ENCODE data around the gene LSM10.

Gene LSM10

DNA sequence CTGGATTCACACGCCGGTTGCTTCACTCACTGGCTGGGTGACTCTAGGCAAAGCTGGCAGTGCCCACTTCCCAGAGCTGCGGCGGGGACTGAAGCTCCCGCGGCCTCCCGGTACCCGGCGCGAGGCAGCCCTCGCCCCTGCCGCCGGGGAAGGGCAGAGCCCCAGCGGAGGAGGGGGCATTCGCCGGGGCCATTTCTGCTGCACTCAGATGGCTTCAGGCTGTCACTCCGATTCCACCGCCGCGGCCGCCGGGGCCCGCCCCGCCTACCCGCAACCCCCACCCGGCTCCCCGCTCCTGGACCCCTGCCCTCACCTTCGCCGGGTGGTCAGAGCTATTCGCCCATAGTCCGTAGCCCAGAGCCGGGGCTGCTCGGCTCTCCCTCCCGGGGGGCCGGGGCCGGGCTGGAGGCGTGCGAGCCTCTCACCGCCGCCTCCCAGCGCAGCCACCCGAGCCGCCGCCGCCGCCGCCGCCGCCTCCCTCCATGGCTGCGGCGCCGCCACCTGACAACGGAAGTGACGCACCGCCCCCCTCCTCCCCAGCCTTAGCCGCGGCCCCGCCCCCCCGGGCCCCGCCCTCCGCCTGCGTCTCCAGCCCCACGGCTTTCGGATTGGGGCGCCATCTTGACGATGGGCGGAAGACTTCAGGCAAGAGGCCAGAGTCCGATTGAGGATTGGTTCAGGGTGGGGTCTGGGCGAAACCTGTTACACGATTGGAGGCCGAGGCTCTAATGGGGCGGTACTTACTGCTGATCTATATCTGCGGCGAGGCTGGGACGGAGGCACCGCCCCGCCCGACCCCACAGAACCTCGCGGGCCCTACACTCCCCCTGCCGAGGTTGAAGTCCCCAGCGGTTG lies 12.1 kb downstream of the LSM10 start, which contains the start of gene STK40:
TSS of gene STK40 (minus strand) at position 515 of the 855 bp plus-strand sequence. CDS start 24,592 bp downstream, outside the sequence.
- H3K4me1 ChIP-seq (ENCODE audit: low read length), result peaks cover 34% of the 10 kb centered on the region
- H2AFZ ChIP-seq (ENCODE audit: low read depth, low read length), result peak within 1 kb of the TSS; percentile 64; the same call in 1 of the 2 replicates
- H3K36me3 ChIP-seq (replicated peaks; ENCODE audit: low read depth, low read length), result no peaks in the 10 kb centered on the region
- H3K27me3 ChIP-seq (ENCODE audit: low read depth, low read length), result no peaks in the 10 kb centered on the region
- H4K20me1 ChIP-seq (ENCODE audit: insufficient read depth, low read length), result 0 out of 2 replicates have a peak, but pooled peaks cover 4% of the 10 kb centered on the region
- H3K9me3 ChIP-seq (ENCODE audit: insufficient read depth, low read length), result no peaks in the 10 kb centered on the region
- H3K4me3 ChIP-seq (ENCODE audit: low read length), result peak within 1 kb of the TSS; percentile 98
- H3K4me2 ChIP-seq (ENCODE audit: low read length), result peak within 1 kb of the TSS; percentile 100
- peak within 1 kb of the TSS; percentile 91 for H3K27ac ChIP-seq (ENCODE audit: low read length)
- peak within 1 kb of the TSS; percentile 94 for H3K9ac ChIP-seq (ENCODE audit: low read length)
- H3K79me2 ChIP-seq (ENCODE audit: low read length), result peaks cover 15% of the 10 kb centered on the region
- no peak for TF ChIP-seq EZH2phosphoT487 (IDR thresholded peaks at IDR 0.05; ENCODE audit: low read depth)
- no peak for TF ChIP-seq CTCF (IDR thresholded peaks at IDR 0.05; ENCODE audit: low read depth, low read length)

DNA sequence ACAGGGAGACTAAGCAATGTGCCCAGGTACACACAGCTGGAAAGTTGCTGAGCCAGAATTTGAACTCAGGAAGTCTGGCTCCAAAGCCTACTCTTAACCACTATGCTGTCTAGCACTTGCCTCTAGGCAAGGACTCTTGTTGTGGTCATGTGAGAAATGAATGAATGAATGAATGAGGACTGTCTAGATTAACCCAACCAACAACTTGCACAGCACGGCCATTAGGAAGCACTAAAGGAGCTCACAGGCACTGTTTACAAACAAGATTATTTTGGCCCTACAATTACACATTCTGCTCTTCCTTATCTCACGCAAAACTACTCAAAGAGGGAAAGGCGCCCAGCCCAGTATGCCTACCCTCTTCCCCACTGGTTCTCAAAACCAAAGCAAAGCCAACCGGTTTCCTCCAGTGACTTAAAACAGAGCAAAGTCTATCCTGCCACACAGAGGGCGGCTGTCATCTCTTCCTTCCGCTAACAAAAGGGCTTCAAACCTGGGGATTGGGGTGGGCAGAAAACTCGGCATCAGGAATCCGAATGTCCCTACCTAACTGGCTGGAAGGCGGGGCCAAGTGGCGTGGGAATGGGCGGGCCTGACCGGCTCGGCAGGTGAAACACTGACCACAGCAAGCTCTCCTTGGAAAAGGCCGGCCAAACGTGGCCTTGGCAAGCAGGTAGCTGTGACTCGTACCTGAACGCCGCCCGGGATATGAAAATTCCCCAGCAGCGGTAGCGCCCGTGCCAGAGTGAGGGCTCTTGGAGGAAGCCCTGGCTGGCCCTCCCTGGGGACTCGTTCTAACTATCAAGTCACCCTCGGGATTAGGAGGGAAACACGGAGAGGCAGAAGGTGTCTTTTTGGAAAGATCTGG lies 12.9 kb downstream of the LSM10 start:
- peak overlapping the region; percentile 28; the same call in 1 of the 2 replicates for H2AFZ ChIP-seq (ENCODE audit: low read depth, low read length)
- H3K27ac ChIP-seq (ENCODE audit: low read length), result no peak overlapping the region
- 0 out of 2 replicates have a peak, but pooled peaks cover 4% of the 10 kb centered on the region for H4K20me1 ChIP-seq (ENCODE audit: insufficient read depth, low read length)

GRCh38 chr1:36383240-36383639 lies 14.5 kb downstream of the LSM10 start:
- Histone ChIP-seq H3K36me3 (replicated peaks; ENCODE audit: low read depth, low read length) (no peaks in the 10 kb centered on the region), H3K4me3 (ENCODE audit: low read length) (no peak overlapping the region), H3K27me3 (ENCODE audit: low read depth, low read length) (no peaks in the 10 kb centered on the region), H3K4me2 (ENCODE audit: low read length) (no peak overlapping the region), H3K79me2 (ENCODE audit: low read length) (peaks cover 15% of the 10 kb centered on the region), H3K27ac (ENCODE audit: low read length) (no peak overlapping the region), H2AFZ (ENCODE audit: low read depth, low read length) (no peak overlapping the region), H3K9ac (ENCODE audit: low read length) (no peak overlapping the region), H3K9me3 (ENCODE audit: insufficient read depth, low read length) (no peaks in the 10 kb centered on the region), H3K4me1 (ENCODE audit: low read length) (peaks cover 25% of the 10 kb centered on the region), H4K20me1 (ENCODE audit: insufficient read depth, low read length) (0 out of 2 replicates have a peak, but pooled peaks cover 4% of the 10 kb centered on the region)
- TF ChIP-seq EZH2phosphoT487 (IDR thresholded peaks at IDR 0.05; ENCODE audit: low read depth) (no peak), CTCF (IDR thresholded peaks at IDR 0.05; ENCODE audit: low read depth, low read length) (no peak)

More for the DNA sequence above, 12.9 kb downstream of the LSM10 start:
- H3K79me2 ChIP-seq (ENCODE audit: low read length), result peaks cover 15% of the 10 kb centered on the region
- peak overlapping the region; percentile 100 for H3K4me2 ChIP-seq (ENCODE audit: low read length)
- peak overlapping the region; percentile 98 for H3K4me3 ChIP-seq (ENCODE audit: low read length)
- H3K4me1 ChIP-seq (ENCODE audit: low read length), result peaks cover 26% of the 10 kb centered on the region
- no peaks in the 10 kb centered on the region for H3K9me3 ChIP-seq (ENCODE audit: insufficient read depth, low read length)
- peak overlapping the region; percentile 68 for H3K9ac ChIP-seq (ENCODE audit: low read length)
- no peaks in the 10 kb centered on the region for H3K36me3 ChIP-seq (replicated peaks; ENCODE audit: low read depth, low read length)
- no peaks in the 10 kb centered on the region for H3K27me3 ChIP-seq (ENCODE audit: low read depth, low read length)
- TF ChIP-seq CTCF (IDR thresholded peaks at IDR 0.05; ENCODE audit: low read depth, low read length) (no peak), EZH2phosphoT487 (IDR thresholded peaks at IDR 0.05; ENCODE audit: low read depth) (no peak)
